ENCODE data around the gene HNRNPK. TPM values are rescaled to one million over a fixed set of nuclear protein-coding genes. Genes with fewer than 3 reads are reported as not detected.

HNRNPK gene
- total and polyA plus RNA-seq, 2 of the 13 experiments (the other 11 are each of a cell fraction or from before 2014, with no cell fraction given) = 321 to 712 TPM

GRCh38 chr9:83992407-83992806, 12.4 kb upstream of the HNRNPK start (continued):
- TF ChIP-seq ZBTB3 (CRISPR knock-in tag; IDR thresholded peaks at IDR 0.05; ENCODE audit: borderline replicate concordance, low read depth) (no peak), ZNF780A (CRISPR knock-in tag; IDR thresholded peaks at IDR 0.05) (no peak), HDAC2 (CRISPR knock-in tag; IDR thresholded peaks at IDR 0.05) (peak; percentile 58; the same call in 1 of the 2 replicates), ZNF207 (IDR thresholded peaks at IDR 0.05; ENCODE audit: borderline replicate concordance) (no peak), SPEN (CRISPR knock-in tag; IDR thresholded peaks at IDR 0.05; ENCODE audit: low read depth) (no peak), NCOA1 (CRISPR knock-in tag; IDR thresholded peaks at IDR 0.05) (no peak), KDM2A (CRISPR knock-in tag; IDR thresholded peaks at IDR 0.05; ENCODE audit: borderline replicate concordance, low read depth) (no peak), ZKSCAN5 (CRISPR knock-in tag; IDR thresholded peaks at IDR 0.05) (no peak), MBNL3 (CRISPR knock-in tag; conservative IDR thresholded peaks at IDR 0.05) (no peak), ATAD3A (CRISPR knock-in tag; IDR thresholded peaks at IDR 0.05) (no peak), ZNF496 (CRISPR knock-in tag; IDR thresholded peaks at IDR 0.05; ENCODE audit: insufficient replicate concordance) (no peak), POLR2AphosphoS5 (IDR thresholded peaks at IDR 0.05; ENCODE audit: low read depth, low read length) (no peak), ZFP36L2 (CRISPR knock-in tag; IDR thresholded peaks at IDR 0.05) (no peak), ZNF644 (CRISPR knock-in tag; IDR thresholded peaks at IDR 0.05; ENCODE audit: low read depth) (0 out of 2 replicates have a peak, but pooled peaks have one; percentile 33), ZNF20 (CRISPR knock-in tag; IDR thresholded peaks at IDR 0.05) (no peak), ZNF776 (CRISPR knock-in tag; IDR thresholded peaks at IDR 0.05) (no peak), ATF6 (CRISPR knock-in tag; conservative IDR thresholded peaks at IDR 0.05) (no peak), ZNF576 (CRISPR knock-in tag; IDR thresholded peaks at IDR 0.05) (no peak), MZF1 (CRISPR knock-in tag; IDR thresholded peaks at IDR 0.05; ENCODE audit: borderline replicate concordance) (no peak), CEBPB (IDR thresholded peaks at IDR 0.05; ENCODE audit: borderline replicate concordance, low read depth, low read length) (no peak), TERF1 (CRISPR knock-in tag; IDR thresholded peaks at IDR 0.05) (no peak), YY1 (IDR thresholded peaks at IDR 0.05; ENCODE audit: insufficient read depth, insufficient replicate concordance, low read depth, low read length) (no peak), TARDBP (CRISPR knock-in tag; IDR thresholded peaks at IDR 0.05) (peak; percentile 45; the same call in 1 of the 2 replicates), NFRKB (IDR thresholded peaks at IDR 0.05) (no peak), TBP (CRISPR knock-in tag; IDR thresholded peaks at IDR 0.05) (no peak), HES4 (CRISPR knock-in tag; IDR thresholded peaks at IDR 0.05; ENCODE audit: borderline replicate concordance) (no peak), TRAFD1 (CRISPR knock-in tag; IDR thresholded peaks at IDR 0.05; ENCODE audit: borderline replicate concordance) (no peak), PHF5A (CRISPR knock-in tag; IDR thresholded peaks at IDR 0.05; ENCODE audit: low read depth, unreplicated experiment) (no peak), RFX5 (IDR thresholded peaks at IDR 0.05; ENCODE audit: low read depth, low read length) (no peak)

Measured in HepG2 (cell line).